H9 (cell line): ENCODE measurements around the gene KRT3. TPM values are rescaled to one million over a fixed set of nuclear protein-coding genes. Genes with fewer than 3 reads are reported as not detected.

Source experiments
- DNase-seq: peaks from one replicate; pipeline ENCODE4 v3.0.0-alpha.2; 2017
- H2AFZ ChIP-seq: one replicate; pipeline ENCODE4 v1.6.1; 2013; ENCODE audit warnings: mild to moderate bottlenecking, low read length, control low read depth, moderate library complexity
- H2AK5ac ChIP-seq: 2 replicates; pipeline ENCODE4 v1.6.1; 2013; ENCODE audit warnings: low read length, control low read depth, mixed read lengths; ENCODE audit not compliant: insufficient read length
- H2BK120ac ChIP-seq: one replicate; pipeline ENCODE4 v1.6.1; 2013; ENCODE audit warnings: low read depth, mild to moderate bottlenecking, low read length, control low read depth, inconsistent platforms; ENCODE audit not compliant: poor library complexity, severe bottlenecking
- H2BK12ac ChIP-seq: 2 replicates; pipeline ENCODE4 v1.6.1; 2013; ENCODE audit warnings: low read length, control low read depth, mixed read lengths, low read depth; ENCODE audit not compliant: insufficient read length
- H2BK15ac ChIP-seq: 2 replicates; pipeline ENCODE4 v1.6.1; 2013; ENCODE audit warnings: low read depth, low read length, control low read depth
- H2BK20ac ChIP-seq: one replicate; pipeline ENCODE4 v1.6.1; 2013; ENCODE audit warnings: low read depth, mild to moderate bottlenecking, low read length, control low read depth, inconsistent platforms; ENCODE audit not compliant: poor library complexity, severe bottlenecking
- H2BK5ac ChIP-seq: 2 replicates; pipeline ENCODE4 v1.6.1; 2013; ENCODE audit warnings: low read length, control low read depth, mixed read lengths; ENCODE audit not compliant: insufficient read length
- H3K14ac ChIP-seq: 2 replicates; pipeline ENCODE4 v1.6.1; 2013; ENCODE audit warnings: low read length, control low read depth; ENCODE audit not compliant: insufficient read depth
- H3K18ac ChIP-seq: 2 replicates; pipeline ENCODE4 v1.6.1; 2013; ENCODE audit warnings: low read depth, mild to moderate bottlenecking, mixed read lengths, low read length, control low read depth; ENCODE audit not compliant: insufficient read length
- H3K23ac ChIP-seq: 2 replicates; pipeline ENCODE4 v1.6.1; 2013; ENCODE audit warnings: low read length, control low read depth, mixed read lengths, low read depth; ENCODE audit not compliant: insufficient read length
- H3K23me2 ChIP-seq: 2 replicates; pipeline ENCODE4 v1.6.1; 2013; ENCODE audit warnings: low read depth, mild to moderate bottlenecking, mixed read lengths, low read length, control low read depth; ENCODE audit not compliant: insufficient read length, poor library complexity, severe bottlenecking
- H3K27ac ChIP-seq: 2 replicates; pipeline ENCODE4 v1.5.1; 2013; ENCODE audit warnings: low read length, control low read depth, mixed read lengths, low read depth; ENCODE audit not compliant: insufficient read length
- H3K27me3 ChIP-seq: 2 replicates; pipeline ENCODE4 v1.6.1; 2013; ENCODE audit warnings: low read length, control low read depth, inconsistent platforms; ENCODE audit not compliant: insufficient read depth
- H3K4ac ChIP-seq: 2 replicates; pipeline ENCODE4 v1.6.1; 2013; ENCODE audit warnings: low read depth, mild to moderate bottlenecking, control low read depth, inconsistent platforms, low read length, moderate library complexity
- H3K4me1 ChIP-seq: 2 replicates; pipeline ENCODE4 v1.6.1; 2013; ENCODE audit warnings: low read length, control low read depth, inconsistent platforms; ENCODE audit not compliant: insufficient read depth
- H3K4me2 ChIP-seq: 2 replicates; pipeline ENCODE4 v1.6.1; 2013; ENCODE audit warnings: low read length, control low read depth, mixed read lengths; ENCODE audit not compliant: insufficient read length, insufficient read depth
- H3K56ac ChIP-seq: 2 replicates; pipeline ENCODE4 v1.6.1; 2013; ENCODE audit warnings: low read depth, mild to moderate bottlenecking, mixed read lengths, low read length, control low read depth; ENCODE audit not compliant: insufficient read length
- H3K79me1 ChIP-seq: 2 replicates; pipeline ENCODE4 v1.6.1; 2013; ENCODE audit warnings: low read depth, mild to moderate bottlenecking, moderate library complexity, low read length, control low read depth, inconsistent platforms; ENCODE audit not compliant: insufficient read depth, poor library complexity, severe bottlenecking
- H3K79me2 ChIP-seq: 2 replicates; pipeline ENCODE4 v1.6.1; 2013; ENCODE audit warnings: low read length, control low read depth, inconsistent platforms; ENCODE audit not compliant: insufficient read depth
- H3K9ac ChIP-seq: 2 replicates; pipeline ENCODE4 v1.6.1; 2013; ENCODE audit warnings: low read length, control low read depth, mixed read lengths; ENCODE audit not compliant: insufficient read length; ENCODE audit errors: extremely low read depth
- H3K9me3 ChIP-seq: one replicate; pipeline ENCODE4 v1.6.1; 2013; ENCODE audit warnings: low read depth, low read length, inconsistent platforms; ENCODE audit not compliant: control insufficient read depth
- H3T11ph ChIP-seq: one replicate; pipeline ENCODE4 v1.6.1; 2013; ENCODE audit warnings: mild to moderate bottlenecking, low read length, control low read depth, inconsistent platforms
- H4K20me1 ChIP-seq: one replicate; pipeline ENCODE4 v1.6.1; 2013; ENCODE audit not compliant: control insufficient read depth, insufficient read length, insufficient read depth
- H4K5ac ChIP-seq: 2 replicates; pipeline ENCODE4 v1.6.1; 2013; ENCODE audit warnings: low read depth, mild to moderate bottlenecking, mixed read lengths, low read length, control low read depth; ENCODE audit not compliant: insufficient read length
- H4K8ac ChIP-seq: replicated peaks from 2 replicates; pipeline ENCODE4 v1.6.1; 2013; ENCODE audit warnings: low read length, control low read depth, mixed read lengths, low read depth; ENCODE audit not compliant: insufficient read length
- H4K91ac ChIP-seq: 2 replicates; pipeline ENCODE4 v1.6.1; 2013; ENCODE audit warnings: low read depth, mild to moderate bottlenecking, moderate library complexity, mixed read lengths, low read length, control low read depth; ENCODE audit not compliant: insufficient read length
- H3K27ac Mint-ChIP-seq, 3 experiments: 2 replicates in 2 of 3; 3 replicates in 1 of 3; pipeline ENCODE4 v1.8.0; 2020 to 2021; ENCODE audit warnings: mixed read lengths in 3 of 3, mild to moderate bottlenecking in 1 of 3, moderate library complexity in 1 of 3
- H3K27me3 Mint-ChIP-seq: 2 replicates; pipeline ENCODE4 v1.8.0; 2021; ENCODE audit warnings: low read depth, mild to moderate bottlenecking, moderate library complexity, mixed read lengths
- H3K36me3 Mint-ChIP-seq, 3 experiments: 2 replicates in 2 of 3; 3 replicates in 1 of 3; pipeline ENCODE4 v1.8.0; 2020 to 2021; ENCODE audit warnings: low read depth in 3 of 3, mixed read lengths in 3 of 3; ENCODE audit not compliant: insufficient read depth in 1 of 3
- H3K4me1 Mint-ChIP-seq, 2 experiments: 2 replicates each; pipeline ENCODE4 v1.8.0; 2020; ENCODE audit warnings: mixed read lengths in 2 of 2
- H3K4me3 Mint-ChIP-seq, 2 experiments: 2 replicates in 1 of 2; 3 replicates in 1 of 2; pipeline ENCODE4 v1.8.0; 2020 to 2021; ENCODE audit warnings: mild to moderate bottlenecking in 2 of 2, mixed read lengths in 2 of 2, moderate library complexity in 1 of 2
- H3K9me3 Mint-ChIP-seq, 2 experiments: 2 replicates in 1 of 2; 3 replicates in 1 of 2; pipeline ENCODE4 v1.8.0; 2020; ENCODE audit warnings: mild to moderate bottlenecking in 2 of 2, mixed read lengths in 2 of 2, moderate library complexity in 1 of 2
- CTCF ChIP-seq: fragments of 200-600 bp; sonication (generic); conservative IDR thresholded peaks from 3 replicates; pipeline ENCODE4 v1.8.0; 2021; ENCODE audit warnings: antibody characterized with exemption, mild to moderate bottlenecking
- WGBS: extraction: QIAGEN DNeasy Blood & Tissue Kit; methylation state at CpG from one replicate; pipeline ENCODE4 v1.1.7; 2013; ENCODE audit warnings: missing lambda C conversion rate, low lambda C conversion rate, mixed read lengths; ENCODE audit not compliant: insufficient read length; ENCODE audit errors: extremely low coverage; 5-methylcytosine and 5-hydroxymethylcytosine counted together
- total RNA-seq: library from RNA; stranded (reverse); gene quantifications from 2 replicates; pipeline ENCODE4 v1.2.1, GENCODE V29; 2021

KRT3 gene
- total RNA-seq, 1 experiment from 2014 or later = not detected

GRCh38 chr12:52763036-52763659, 32.8 kb downstream of the KRT3 start:
- Mint-ChIP-seq H3K4me3 (no peak overlapping the region), H3K9me3 (peaks cover 17 to 32% of the 10 kb centered on the region in 2 experiments), H3K36me3 (peaks cover 0 to 3% (median 0%) of the 10 kb centered on the region in 3 experiments; a peak in 1 of 7 replicates), H3K27me3 (peaks cover 20% of the 10 kb centered on the region), H3K27ac (no peak overlapping the region), H3K4me1 (no peaks in the 10 kb centered on the region)
- no peak overlapping the region for H4K8ac ChIP-seq
- WGBS = no CpG with 5 or more reads among the region's 9 CpGs
- no peak for TF ChIP-seq CTCF
- H2BK15ac ChIP-seq = no peak overlapping the region
- H3K27ac ChIP-seq = no peak overlapping the region
- no peaks in the 10 kb centered on the region for H3K79me1 ChIP-seq
- H3K27me3 ChIP-seq = no peaks in the 10 kb centered on the region
- H3K9me3 ChIP-seq = no peaks in the 10 kb centered on the region
- no peak overlapping the region for H2AK5ac ChIP-seq
- H3K23me2 ChIP-seq = no peaks in the 10 kb centered on the region
- no peak overlapping the region for H3T11ph ChIP-seq
- no peak overlapping the region for H3K56ac ChIP-seq
- H4K20me1 ChIP-seq = no peaks in the 10 kb centered on the region
- no peak overlapping the region for H3K18ac ChIP-seq
- H4K91ac ChIP-seq = no peak overlapping the region
- no peak overlapping the region for H2AFZ ChIP-seq
- no peak overlapping the region for H2BK12ac ChIP-seq
- no peak for DNase-seq
- no peaks in the 10 kb centered on the region for H3K79me2 ChIP-seq
- H2BK120ac ChIP-seq = no peak overlapping the region
- no peak overlapping the region for H3K4ac ChIP-seq
- no peak overlapping the region for H2BK5ac ChIP-seq
- H2BK20ac ChIP-seq = no peak overlapping the region
- no peak overlapping the region for H3K4me2 ChIP-seq
- H4K5ac ChIP-seq = no peak overlapping the region
- H3K23ac ChIP-seq = no peak overlapping the region
- no peaks in the 10 kb centered on the region for H3K4me1 ChIP-seq
- H3K9ac ChIP-seq = no peak overlapping the region
- no peak overlapping the region for H3K14ac ChIP-seq
